NCI-H1436 (cell line): Measurements from ENCODE around the gene FAM222A.

Experiments
- DNase-seq: peaks from one replicate; lab custom pipeline; 2025; lab: John Stamatoyannopoulos, UW

Gene FAM222A

DNA sequence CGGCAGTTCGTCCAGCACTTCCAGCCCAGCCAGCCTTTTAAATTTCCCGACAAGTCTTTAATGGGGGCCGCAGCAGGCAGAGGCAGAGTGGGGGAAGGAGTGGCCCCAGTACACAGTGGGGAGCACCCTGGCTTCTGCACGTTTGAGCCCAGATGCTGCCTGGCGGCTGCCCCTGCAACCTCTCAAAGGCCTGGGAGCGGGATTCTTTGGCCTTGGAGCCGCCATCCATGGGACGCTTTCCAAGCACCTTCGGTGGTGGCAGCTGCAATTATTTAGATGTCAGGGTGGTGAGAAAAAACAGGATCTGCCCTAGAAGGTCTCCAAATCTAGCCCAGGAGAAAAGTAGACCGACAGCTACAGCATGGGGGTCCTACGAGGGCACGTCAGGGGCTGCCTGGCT, 46.0 kb downstream of the FAM222A start:
- DNase-seq = no peak

GRCh38 chr12:109760031-109760929, 46.7 kb downstream of the FAM222A start:
- no peak for DNase-seq

DNA sequence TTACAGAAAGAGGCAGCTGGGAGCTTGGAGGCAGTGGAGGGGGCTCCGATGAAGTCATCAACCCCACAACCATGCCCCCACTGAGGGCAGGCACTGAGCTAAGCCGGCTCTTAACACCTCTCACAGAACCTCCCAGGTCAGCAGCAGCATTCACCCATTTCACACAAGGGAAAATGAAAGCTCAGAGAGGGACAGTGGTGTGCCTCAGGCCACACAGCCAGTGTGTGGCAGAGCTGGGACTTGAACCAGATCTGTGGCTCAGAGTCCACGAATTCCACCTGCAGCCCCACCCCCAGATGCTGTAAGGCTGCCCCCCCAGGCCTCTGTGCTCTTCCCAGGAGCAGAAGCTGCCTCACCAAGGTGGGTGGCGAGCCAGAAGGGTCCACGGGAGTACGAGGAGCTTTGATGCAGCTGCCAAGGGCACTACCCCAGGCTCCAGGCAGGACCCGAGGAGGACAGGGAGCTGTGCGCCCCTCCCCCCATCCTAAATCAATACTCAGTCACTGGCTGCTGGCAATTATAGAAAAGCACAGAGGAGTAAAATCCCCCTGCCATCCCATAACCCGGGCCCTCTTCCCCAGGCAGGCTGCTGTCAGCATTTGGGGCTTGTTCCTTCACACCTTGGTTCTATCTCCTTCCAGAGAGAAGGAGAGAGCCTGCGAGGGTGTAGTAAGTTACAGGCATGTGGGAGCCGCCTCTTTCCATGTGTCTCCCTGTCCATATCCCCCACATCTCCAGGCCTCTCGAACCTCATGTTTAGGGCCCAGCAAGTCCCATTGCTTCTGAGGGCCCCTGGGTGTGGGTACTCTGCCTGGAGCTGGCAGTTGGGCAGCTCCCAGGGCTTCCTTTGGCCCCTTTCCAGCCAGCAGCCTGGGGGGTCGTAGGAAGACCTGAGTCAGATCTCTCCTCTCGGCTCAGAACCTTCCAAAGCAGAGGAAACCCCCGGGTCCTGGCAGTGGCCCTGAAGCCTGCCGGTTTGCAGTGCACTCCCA, 47.6 kb downstream of the FAM222A start:
- DNase-seq = no peak

GRCh38 chr12:109762071-109762672, 48.5 kb downstream of the FAM222A start:
- DNase-seq = no peak

- no peak for DNase-seq
Measured at GRCh38 chr12:109762673-109763191, 49.1 kb downstream of the FAM222A start.

DNA sequence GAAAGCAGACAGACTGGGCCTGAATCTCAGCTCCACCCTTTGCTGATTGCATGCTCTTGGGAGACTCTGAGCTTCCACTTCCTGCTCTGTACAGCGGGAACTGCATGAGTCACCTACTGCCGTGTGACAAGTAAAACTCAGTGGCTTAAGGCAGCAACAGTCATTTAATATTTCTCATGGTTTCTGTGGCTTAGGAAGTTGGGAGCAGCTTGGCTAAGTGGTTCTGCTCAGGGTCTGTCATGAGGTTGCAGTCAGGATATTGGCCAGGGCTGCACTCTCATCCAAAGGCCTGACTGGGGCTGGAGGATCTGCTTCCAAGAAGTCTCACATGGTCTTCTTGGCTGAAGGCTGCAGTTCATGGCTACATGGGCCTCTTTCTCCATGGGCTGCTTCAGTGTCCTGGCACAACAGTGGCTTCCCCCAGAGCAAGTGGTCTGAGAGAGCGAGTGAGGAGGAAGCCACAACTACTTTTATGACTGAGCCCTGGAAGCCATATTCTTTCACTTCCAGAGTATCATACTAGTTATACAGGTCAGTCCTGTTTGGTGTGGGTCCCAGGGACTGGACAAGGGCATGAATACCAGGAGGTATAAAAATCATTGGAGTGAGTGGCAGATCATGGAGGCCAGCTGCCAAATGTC, 49.7 kb downstream of the FAM222A start:
- no peak for DNase-seq

- no peak for DNase-seq
Measured at GRCh38 chr12:109764123-109764522, 50.5 kb downstream of the FAM222A start.

DNA sequence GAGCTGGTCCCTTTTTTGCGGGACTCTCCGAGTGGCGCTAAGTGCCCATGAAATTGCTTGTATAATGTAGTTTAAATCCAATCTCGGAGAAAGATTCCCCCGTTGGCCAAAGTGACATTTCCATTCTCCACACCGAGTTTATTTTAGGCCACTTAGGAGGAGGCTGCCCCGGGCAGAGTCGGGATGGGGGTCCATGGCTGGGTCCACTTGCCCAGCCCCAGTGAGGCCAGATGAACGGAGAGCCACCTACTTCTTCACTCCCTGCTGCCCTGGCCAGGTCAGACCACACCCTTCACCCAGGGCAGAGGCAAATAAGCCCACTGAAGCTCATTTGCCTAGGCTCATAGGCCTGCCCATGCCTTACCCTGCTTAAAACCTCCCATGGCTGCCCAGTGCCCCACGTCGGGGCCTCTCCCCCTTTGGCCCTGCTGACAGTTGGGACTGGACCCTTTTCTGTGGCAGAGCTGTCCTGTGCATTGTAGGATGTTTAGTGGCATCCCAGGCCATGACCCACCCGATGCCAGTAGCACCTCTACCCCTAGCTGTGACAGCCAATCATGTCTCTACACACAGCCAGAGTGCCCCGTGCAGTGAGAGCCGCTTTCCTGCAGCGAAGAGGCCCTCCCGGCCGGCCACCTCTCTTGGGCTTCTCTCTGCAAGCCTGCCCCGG, 51.3 kb downstream of the FAM222A start:
- no peak for DNase-seq

DNA sequence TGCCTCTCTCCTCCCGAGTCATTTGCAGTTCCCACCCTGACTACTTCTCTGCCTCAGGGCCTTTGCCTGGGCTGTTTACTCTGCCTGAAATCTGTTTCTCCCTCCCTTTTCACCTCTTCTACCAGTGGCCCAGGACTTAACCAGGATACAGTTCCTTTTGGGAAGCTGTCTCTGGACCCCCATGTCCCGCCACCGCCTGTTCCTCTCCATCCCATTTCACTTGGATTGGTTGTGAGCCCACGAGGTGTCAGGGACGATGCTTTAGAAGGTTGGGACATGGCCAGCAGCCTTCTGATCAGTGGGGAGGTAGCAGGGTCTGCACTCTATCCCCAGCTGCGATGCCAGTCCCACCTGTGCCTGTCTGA, 51.8 kb downstream of the FAM222A start:
- no peak for DNase-seq

DNA sequence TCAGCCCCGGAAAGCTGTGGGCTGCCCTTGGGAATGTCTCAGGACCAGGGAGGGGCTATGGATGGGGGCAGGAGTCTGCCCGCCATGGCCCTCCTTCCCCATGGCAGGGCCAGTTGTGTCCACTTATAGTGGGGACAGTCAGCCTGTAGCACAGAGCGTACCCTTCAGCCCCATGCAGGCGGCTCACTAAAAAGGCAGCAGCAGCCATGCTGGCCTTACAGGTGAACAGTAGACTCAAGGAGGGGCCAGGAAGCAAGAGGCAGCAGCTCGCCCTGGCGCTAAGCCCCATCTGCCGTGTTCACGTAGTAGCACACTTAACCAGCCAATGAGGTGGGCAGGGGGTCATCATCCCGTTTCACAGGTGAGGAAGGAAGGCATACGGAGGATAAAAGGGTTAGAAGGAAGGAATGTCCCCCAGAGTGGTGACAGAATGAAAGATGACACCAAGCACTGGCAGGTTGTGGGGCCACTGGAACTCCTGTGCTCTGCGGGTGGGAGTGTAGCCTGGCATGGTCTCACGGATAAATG, 52.7 kb downstream of the FAM222A start:
- no peak for DNase-seq

- no peak for DNase-seq
Measured at GRCh38 chr12:109767456-109767855, 53.8 kb downstream of the FAM222A start.

GRCh38 chr12:109767991-109768900, 54.6 kb downstream of the FAM222A start:
- DNase-seq = no peak

- no peak for DNase-seq
Measured at GRCh38 chr12:109768901-109769670, 55.5 kb downstream of the FAM222A start.

DNA sequence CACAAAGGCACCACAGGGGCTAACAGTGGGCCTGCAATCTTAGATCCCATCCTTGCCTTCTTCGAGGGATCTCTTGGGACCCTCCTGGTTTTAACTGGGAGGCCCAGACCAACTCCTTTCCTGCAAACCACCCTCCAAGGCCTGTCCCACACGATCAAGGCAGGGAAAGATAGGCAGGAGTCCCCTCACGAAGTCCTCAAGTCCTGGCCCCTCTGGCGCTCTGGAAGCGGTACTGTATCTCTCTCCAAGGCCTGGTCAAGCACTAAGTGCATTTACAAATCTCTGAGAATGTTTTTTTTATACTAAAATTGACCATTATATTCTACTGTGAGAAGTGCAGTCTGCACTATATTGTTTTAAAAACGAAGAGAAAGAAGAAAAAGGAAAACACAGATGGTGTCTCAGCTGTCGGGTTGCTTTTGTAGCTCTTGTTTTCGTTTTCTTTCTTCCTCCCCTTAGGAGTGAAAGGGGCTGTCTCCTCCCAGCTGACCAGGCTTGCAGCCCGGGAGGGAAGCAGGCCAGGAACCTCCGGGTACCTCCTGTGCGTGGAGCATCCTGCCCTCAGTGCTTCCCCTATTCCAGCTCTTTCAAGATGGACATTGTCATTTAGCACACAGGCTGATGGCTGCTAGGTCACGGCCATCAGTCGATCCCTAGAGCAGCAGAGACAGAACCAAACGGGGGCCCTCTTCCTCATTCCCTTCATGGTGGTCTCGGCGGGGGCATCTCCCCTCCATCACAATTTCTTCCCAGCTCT, 56.7 kb downstream of the FAM222A start:
- no peak for DNase-seq

- no peak for DNase-seq
Measured at GRCh38 chr12:109770861-109771670, 57.4 kb downstream of the FAM222A start.

GRCh38 chr12:109771746-109772621, 58.4 kb downstream of the FAM222A start:
- no peak for DNase-seq
